Tibial artery (tissue), 4 donors: ENCODE results near the gene FDX1.

Experiments used
- DNase-seq, 2 donors: peaks; one replicate each; pipeline ENCODE4 v3.0.0-alpha.2; 2019
- H3K27ac ChIP-seq, 2 donors: fragments of 200-600 bp; sonication (generic) in 1 of 2; 1 replicate in 1 of 2; 2 replicates in 1 of 2; pipeline ENCODE4 v1.5.1; 2018 to 2019; ENCODE audit warnings: mild to moderate bottlenecking in 1 of 2
- H3K27me3 ChIP-seq, 2 donors: fragments of 200-600 bp; sonication (generic) in 1 of 2; one replicate each; pipeline versions ENCODE4 v1.5.1 to v1.6.0; 2016 to 2019
- H3K36me3 ChIP-seq, 3 donors: fragments of 200-600 bp; sonication (generic) in 2 of 3; one replicate each; pipeline ENCODE4 v1.5.1; 2016 to 2019; ENCODE audit warnings: mild to moderate bottlenecking in 2 of 3
- H3K4me1 ChIP-seq, 4 donors: fragments of 200-600 bp; sonication (generic) in 2 of 4; 1 replicate in 3 of 4; 2 replicates in 1 of 4; pipeline ENCODE4 v1.5.1; 2016 to 2019
- H3K4me3 ChIP-seq, 2 donors: fragments of 200-600 bp; sonication (generic) in 1 of 2; 1 replicate in 1 of 2; 2 replicates in 1 of 2; pipeline ENCODE4 v1.5.1; 2018 to 2019; ENCODE audit warnings: mild to moderate bottlenecking in 2 of 2
- H3K9me3 ChIP-seq, 3 donors: fragments of 200-600 bp; sonication (generic) in 1 of 3; one replicate each; pipeline ENCODE4 v1.5.1; 2016 to 2019
- CTCF ChIP-seq, 2 experiments: fragments of 200-600 bp in 1 of 2; fragments of 450-650 bp in 1 of 2; IDR thresholded peaks; one replicate each; pipeline ENCODE4 v1.5.1; 2017 to 2019; ENCODE audit warnings: antibody characterized with exemption in 2 of 2, mild to moderate bottlenecking in 1 of 2, moderate library complexity in 1 of 2
- intact Hi-C: fragments of 100-400 bp; cut with DNase I; formaldehyde crosslinking; loops from one replicate; pipeline ENCODE4 v1.15.0; 2023; ENCODE audit warnings: low total_unique reads

Gene FDX1

GRCh38 chr11:110431051-110431672 lies 1.4 kb downstream of the FDX1 start:
- peak overlapping the region; percentile 92 to 93 for H3K27ac ChIP-seq
- H3K4me1 ChIP-seq: peaks cover 0 to 42% (median 14%) of the 10 kb centered on the region in 4 donors
- H3K4me3 ChIP-seq: peak overlapping the region; percentile 84 to 87
- no peaks in the 10 kb centered on the region for H3K9me3 ChIP-seq
- no peaks in the 10 kb centered on the region for H3K27me3 ChIP-seq
- intact Hi-C loops: loop anchor here (5.0 kb wide), 1 partner anchor 339 kb away; the partner anchor contains the start of gene ZC3H12C
- TF ChIP-seq CTCF (IDR thresholded peaks at IDR 0.05): no peak
- H3K36me3 ChIP-seq: no peaks in the 10 kb centered on the region
- DNase-seq: no peak

- Histone ChIP-seq H3K27ac (peak overlapping the region in 1 of 2 donors; percentile 92), H3K9me3 (no peaks in the 10 kb centered on the region), H3K4me3 (peak overlapping the region; percentile 84 to 87), H3K27me3 (no peaks in the 10 kb centered on the region), H3K4me1 (peaks cover 0 to 45% (median 14%) of the 10 kb centered on the region in 4 donors), H3K36me3 (no peaks in the 10 kb centered on the region)
- TF ChIP-seq CTCF (IDR thresholded peaks at IDR 0.05): no peak
- intact Hi-C loops: loop anchor here (5.0 kb wide), 1 partner anchor 339 kb away; the partner anchor contains the start of gene ZC3H12C
- no peak for DNase-seq
Measured at GRCh38 chr11:110431674-110432073, 1.9 kb downstream of the FDX1 start.

GRCh38 chr11:110432713-110433392 lies 3.1 kb downstream of the FDX1 start:
- no peaks in the 10 kb centered on the region for H3K27me3 ChIP-seq
- H3K9me3 ChIP-seq: no peaks in the 10 kb centered on the region
- no peak overlapping the region for H3K27ac ChIP-seq
- H3K4me3 ChIP-seq: no peak overlapping the region
- peaks cover 0 to 5% (median 5%) of the 10 kb centered on the region in 3 donors for H3K36me3 ChIP-seq
- H3K4me1 ChIP-seq: peaks cover 0 to 49% (median 14%) of the 10 kb centered on the region in 4 donors
- no peak for DNase-seq
- intact Hi-C loops: loop anchor here (5.0 kb wide), 1 partner anchor 341 kb away; the partner anchor contains the start of gene ZC3H12C
- TF ChIP-seq CTCF (IDR thresholded peaks at IDR 0.05): no peak

DNA sequence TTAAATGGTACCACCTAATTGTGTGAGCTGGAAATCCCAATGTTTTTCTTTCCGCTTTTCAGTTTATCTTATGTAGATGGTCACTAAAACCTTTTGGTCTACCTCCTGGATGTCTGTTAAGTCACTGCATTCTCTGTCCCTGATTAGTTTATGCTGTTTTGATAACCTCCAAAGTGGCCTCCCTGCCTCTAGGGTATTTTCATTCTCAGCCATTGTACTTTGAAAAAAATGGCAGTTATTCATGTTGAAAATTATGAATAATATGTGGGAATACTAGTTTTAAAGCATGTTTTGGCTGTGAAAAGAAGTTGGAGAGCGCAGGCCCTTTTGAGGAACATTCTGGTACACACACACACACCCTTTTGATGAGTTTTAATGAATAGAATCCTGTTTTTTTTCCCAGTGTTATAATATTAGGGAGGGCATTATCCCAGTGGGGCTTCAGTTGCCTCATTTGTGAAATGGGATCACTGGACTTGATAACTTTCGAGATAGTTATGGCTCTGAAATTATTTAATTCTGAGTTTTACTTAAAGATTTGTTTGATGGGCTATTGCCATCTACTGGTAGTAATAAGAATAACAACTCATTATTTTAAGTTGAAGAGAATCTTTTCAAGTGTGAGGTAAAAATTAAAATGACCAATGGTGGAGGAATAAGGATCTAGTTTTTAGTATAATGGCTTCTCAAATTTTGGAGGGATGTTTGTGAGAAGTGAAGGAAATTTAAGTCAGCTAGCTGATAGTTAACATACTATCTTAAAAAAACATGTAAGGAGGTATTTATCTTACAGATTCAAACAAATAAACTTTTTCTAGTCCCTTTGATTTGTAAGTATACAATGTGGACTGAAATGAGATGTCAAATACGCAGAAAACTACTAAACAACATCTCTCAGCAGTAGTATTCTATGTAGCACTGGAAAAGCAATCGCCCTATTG lies 3.9 kb downstream of the FDX1 start:
- Histone ChIP-seq H3K4me1 (peaks cover 0 to 49% (median 14%) of the 10 kb centered on the region in 4 donors), H3K36me3 (peaks cover 0 to 13% (median 5%) of the 10 kb centered on the region in 3 donors), H3K27me3 (no peaks in the 10 kb centered on the region), H3K9me3 (no peaks in the 10 kb centered on the region), H3K27ac (no peak overlapping the region), H3K4me3 (no peak overlapping the region)
- intact Hi-C loops: loop anchor here (5.0 kb wide), 1 partner anchor 341 kb away; the partner anchor contains the start of gene ZC3H12C
- peak; percentile 59 to 67 for TF ChIP-seq CTCF (IDR thresholded peaks at IDR 0.05)
- no peak for DNase-seq
